Caco-2 (cell line): ENCODE results near the gene LYST. TPM values are rescaled to one million over a fixed set of nuclear protein-coding genes. Genes with fewer than 3 reads are reported as not detected.

Source experiments
- BruUV-seq: library from RNA; stranded (reverse); fragments of 400-500 nt; replicated peaks from 2 replicates; lab custom pipeline; 2021; lab: Mats Ljungman, UMichigan
- CTCF ChIA-PET: fragments of 300-600 bp; sonication (Branson Sonifier 250); formaldehyde crosslinking; loops from one replicate; lab custom pipeline; 2022; ENCODE audit warnings: antibody characterized with exemption; lab: Charles Lee
- POLR2A ChIA-PET: fragments of 300-600 bp; sonication (Branson Sonifier 250); formaldehyde crosslinking; loops from one replicate; lab custom pipeline; 2022; ENCODE audit warnings: antibody characterized with exemption; lab: Charles Lee
- DNase-seq, 2 experiments: peaks; one replicate each; pipeline versions ENCODE4 v3.0.0 to v3.0.0-alpha.2; 2020 to 2022
- H3K27me3 ChIP-seq: replicated peaks from 2 replicates; pipeline ENCODE4 v1.6.0; 2011; ENCODE audit warnings: low read length; ENCODE audit not compliant: control insufficient read depth, insufficient read depth
- H3K36me3 ChIP-seq: 2 replicates; pipeline ENCODE4 v1.5.1; 2011; ENCODE audit warnings: low read length; ENCODE audit not compliant: control insufficient read depth, insufficient read depth
- H3K4me1 ChIP-seq: fragments of 250-450 bp; sonication (Bioruptor Pico); 2 replicates; pipeline ENCODE4 v1.5.1; 2020; ENCODE audit warnings: mild to moderate bottlenecking
- H3K4me3 ChIP-seq: 2 replicates; pipeline ENCODE4 v1.5.1; 2011; ENCODE audit warnings: low read depth, mild to moderate bottlenecking, control low read depth, low read length
- H3K9me3 ChIP-seq: fragments of 250-450 bp; sonication (Bioruptor Pico); 2 replicates; pipeline ENCODE4 v1.5.1; 2020; ENCODE audit warnings: mild to moderate bottlenecking, moderate library complexity
- H3K27ac Mint-ChIP-seq: one replicate; pipeline ENCODE4 v1.8.0; 2022; ENCODE audit warnings: mixed read lengths; ENCODE audit not compliant: unreplicated experiment
- H3K27me3 Mint-ChIP-seq: one replicate; pipeline ENCODE4 v1.8.0; 2022; ENCODE audit warnings: mixed read lengths; ENCODE audit not compliant: insufficient read depth, unreplicated experiment
- H3K36me3 Mint-ChIP-seq: one replicate; pipeline ENCODE4 v1.8.0; 2022; ENCODE audit warnings: mild to moderate bottlenecking, mixed read lengths; ENCODE audit not compliant: insufficient read depth, unreplicated experiment
- H3K4me1 Mint-ChIP-seq: one replicate; pipeline ENCODE4 v1.8.0; 2022; ENCODE audit warnings: low read depth, mixed read lengths; ENCODE audit not compliant: unreplicated experiment
- H3K4me3 Mint-ChIP-seq: one replicate; pipeline ENCODE4 v1.8.0; 2022; ENCODE audit warnings: mild to moderate bottlenecking, moderate library complexity, mixed read lengths; ENCODE audit not compliant: unreplicated experiment
- H3K9me3 Mint-ChIP-seq: one replicate; pipeline ENCODE4 v1.8.0; 2022; ENCODE audit warnings: mixed read lengths; ENCODE audit not compliant: unreplicated experiment
- CTCF ChIP-seq, 2 experiments: fragments of 200-600 bp in 1 of 2; IDR thresholded peaks; 1 replicate in 1 of 2; 2 replicates in 1 of 2; pipeline versions ENCODE4 v1.5.1 to v1.8.0; 2011 to 2022; ENCODE audit warnings: antibody characterized with exemption in 1 of 2, control low read depth in 1 of 2, inconsistent platforms in 1 of 2, low read depth in 1 of 2, low read length in 1 of 2, mild to moderate bottlenecking in 1 of 2, moderate library complexity in 1 of 2; ENCODE audit not compliant: insufficient read depth in 1 of 2, severe bottlenecking in 1 of 2, unreplicated experiment in 1 of 2
- intact Hi-C: fragments of 100-400 bp; cut with micrococcal nuclease; formaldehyde crosslinking; loops from one replicate; pipeline ENCODE4 v1.10.0; 2022; ENCODE audit not compliant: unreplicated experiment
- total RNA-seq: library from RNA; stranded (reverse); gene quantifications from 2 replicates; pipeline ENCODE4 v1.2.3, GENCODE V29; 2022

The LYST gene
- total RNA-seq, 1 experiment from 2014 or later = 5.6 TPM

GRCh38 chr1:235635938-235636662, 230.6 kb downstream of the LYST start:
- intact Hi-C loops = no loop called here

GRCh38 chr1:235632506-235633401, 234.0 kb downstream of the LYST start:
- H3K9me3 ChIP-seq = no peaks in the 10 kb centered on the region
- no peak overlapping the region for H3K4me3 ChIP-seq
- Mint-ChIP-seq H3K27me3 (no peaks in the 10 kb centered on the region), H3K9me3 (no peaks in the 10 kb centered on the region), H3K36me3 (no peaks in the 10 kb centered on the region), H3K27ac (no peak overlapping the region), H3K4me3 (no peak overlapping the region), H3K4me1 (peaks cover 6% of the 10 kb centered on the region)
- BruUV-seq = no TSS peak
- CTCF ChIA-PET = interaction anchor here (1.0 kb wide), 1 partner anchor 210 kb away, joined by 3 read pairs; no protein-coding TSS in a partner anchor
- intact Hi-C loops = no loop called here
- no peaks in the 10 kb centered on the region for H3K4me1 ChIP-seq
- DNase-seq = no peak
- H3K36me3 ChIP-seq = no peaks in the 10 kb centered on the region
- POLR2A ChIA-PET = no interaction called here
- no peak for TF ChIP-seq CTCF (IDR thresholded peaks at IDR 0.05; ENCODE audit: insufficient read depth in 1 of 2, low read depth in 1 of 2, low read length in 1 of 2, severe bottlenecking in 1 of 2, unreplicated experiment in 1 of 2)
- no peaks in the 10 kb centered on the region for H3K27me3 ChIP-seq

More at GRCh38 chr1:235635938-235636662, 230.6 kb downstream of the LYST start:
- no peaks in the 10 kb centered on the region for H3K27me3 ChIP-seq
- no peak overlapping the region for H3K27ac Mint-ChIP-seq
- H3K4me3 ChIP-seq = no peak overlapping the region
- no peaks in the 10 kb centered on the region for H3K36me3 ChIP-seq
- no TSS peak for BruUV-seq
- no peak for TF ChIP-seq CTCF (IDR thresholded peaks at IDR 0.05; ENCODE audit: insufficient read depth in 1 of 2, low read depth in 1 of 2, low read length in 1 of 2, severe bottlenecking in 1 of 2, unreplicated experiment in 1 of 2)
- H3K27me3 Mint-ChIP-seq = no peaks in the 10 kb centered on the region
- no peaks in the 10 kb centered on the region for H3K9me3 ChIP-seq
- no peaks in the 10 kb centered on the region for H3K9me3 Mint-ChIP-seq
- POLR2A ChIA-PET = no interaction called here
- H3K4me1 ChIP-seq = no peaks in the 10 kb centered on the region
- CTCF ChIA-PET = no interaction called here
- H3K4me3 Mint-ChIP-seq = no peak overlapping the region
- peaks cover 6% of the 10 kb centered on the region for H3K36me3 Mint-ChIP-seq
- no peak for DNase-seq
- H3K4me1 Mint-ChIP-seq = peaks cover 6% of the 10 kb centered on the region

GRCh38 chr1:235631816-235632215, 234.9 kb downstream of the LYST start:
- CTCF ChIA-PET = interaction anchor here (1.0 kb wide), 1 partner anchor 211 kb away, joined by 3 read pairs; no protein-coding TSS in a partner anchor
- BruUV-seq = no TSS peak
- Mint-ChIP-seq H3K4me3 (no peak overlapping the region), H3K27ac (no peak overlapping the region), H3K36me3 (no peaks in the 10 kb centered on the region), H3K9me3 (no peaks in the 10 kb centered on the region), H3K4me1 (peaks cover 6% of the 10 kb centered on the region), H3K27me3 (no peaks in the 10 kb centered on the region)
- Histone ChIP-seq H3K4me3 (no peak overlapping the region), H3K27me3 (no peaks in the 10 kb centered on the region), H3K9me3 (no peaks in the 10 kb centered on the region), H3K36me3 (no peaks in the 10 kb centered on the region), H3K4me1 (no peaks in the 10 kb centered on the region)
- intact Hi-C loops = no loop called here
- TF ChIP-seq CTCF (IDR thresholded peaks at IDR 0.05; ENCODE audit: insufficient read depth in 1 of 2, low read depth in 1 of 2, low read length in 1 of 2, severe bottlenecking in 1 of 2, unreplicated experiment in 1 of 2) = peak in 1 of 2 experiments; percentile 36
- POLR2A ChIA-PET = no interaction called here
- no peak for DNase-seq
